ENCODE data around the gene MYOCOS.

MYOCOS gene

DNA sequence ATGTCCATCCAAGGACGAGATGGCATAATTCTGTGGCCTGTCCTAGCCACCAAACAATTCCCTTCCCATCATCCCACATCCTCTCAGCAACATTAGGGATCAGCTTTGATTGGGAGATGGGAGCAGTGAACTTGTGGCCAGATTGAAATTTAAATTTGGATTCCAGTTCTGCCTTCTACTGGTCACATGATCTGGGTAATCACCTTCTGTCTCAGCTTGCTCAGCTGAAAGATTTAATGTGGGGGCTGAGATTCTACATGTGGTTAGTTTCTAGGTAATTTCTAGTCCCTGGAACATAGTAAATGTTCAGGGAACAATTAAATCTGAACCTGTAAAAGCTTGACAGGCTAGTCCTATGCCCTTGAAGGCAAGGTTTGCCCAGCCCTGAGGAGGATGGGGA lies 3.2 kb downstream of the MYOCOS start:
- Histone ChIP-seq H3K27ac (ENCODE audit: low read depth, low read length) (no peak overlapping the region), H4K20me1 (ENCODE audit: low read depth, low read length) (no peaks in the 10 kb centered on the region), H3K27me3 (ENCODE audit: low read length) (no peaks in the 10 kb centered on the region), H3K4me3 (ENCODE audit: insufficient read depth, low read length, poor library complexity, severe bottlenecking) (no peak overlapping the region), H3K4me2 (ENCODE audit: low read depth, low read length, poor library complexity, severe bottlenecking) (no peak overlapping the region), H3F3A (ENCODE audit: insufficient read depth) (no peaks in the 10 kb centered on the region), H3K9me2 (replicated peaks; ENCODE audit: insufficient read depth, low read length) (no peaks in the 10 kb centered on the region), H2AFZ (ENCODE audit: low read depth, low read length, severe bottlenecking) (no peak overlapping the region), H3K36me3 (ENCODE audit: low read length) (no peaks in the 10 kb centered on the region), H3K9me3 (ENCODE audit: insufficient read depth, low read length) (no peaks in the 10 kb centered on the region), H3K9ac (ENCODE audit: low read length) (no peak overlapping the region), H3K79me2 (ENCODE audit: insufficient read depth, low read length) (no peaks in the 10 kb centered on the region)
- TF ChIP-seq, protein P1, sequence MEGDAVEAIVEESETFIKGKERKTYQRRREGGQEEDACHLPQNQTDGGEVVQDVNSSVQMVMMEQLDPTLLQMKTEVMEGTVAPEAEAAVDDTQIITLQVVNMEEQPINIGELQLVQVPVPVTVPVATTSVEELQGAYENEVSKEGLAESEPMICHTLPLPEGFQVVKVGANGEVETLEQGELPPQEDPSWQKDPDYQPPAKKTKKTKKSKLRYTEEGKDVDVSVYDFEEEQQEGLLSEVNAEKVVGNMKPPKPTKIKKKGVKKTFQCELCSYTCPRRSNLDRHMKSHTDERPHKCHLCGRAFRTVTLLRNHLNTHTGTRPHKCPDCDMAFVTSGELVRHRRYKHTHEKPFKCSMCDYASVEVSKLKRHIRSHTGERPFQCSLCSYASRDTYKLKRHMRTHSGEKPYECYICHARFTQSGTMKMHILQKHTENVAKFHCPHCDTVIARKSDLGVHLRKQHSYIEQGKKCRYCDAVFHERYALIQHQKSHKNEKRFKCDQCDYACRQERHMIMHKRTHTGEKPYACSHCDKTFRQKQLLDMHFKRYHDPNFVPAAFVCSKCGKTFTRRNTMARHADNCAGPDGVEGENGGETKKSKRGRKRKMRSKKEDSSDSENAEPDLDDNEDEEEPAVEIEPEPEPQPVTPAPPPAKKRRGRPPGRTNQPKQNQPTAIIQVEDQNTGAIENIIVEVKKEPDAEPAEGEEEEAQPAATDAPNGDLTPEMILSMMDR (IDR thresholded peaks at IDR 0.05; ENCODE audit: insufficient read depth, low read length, poor library complexity, severe bottlenecking): no peak
- TF ChIP-seq EZH2phosphoT487 (conservative IDR thresholded peaks at IDR 0.05; ENCODE audit: low read length): no peak

DNA sequence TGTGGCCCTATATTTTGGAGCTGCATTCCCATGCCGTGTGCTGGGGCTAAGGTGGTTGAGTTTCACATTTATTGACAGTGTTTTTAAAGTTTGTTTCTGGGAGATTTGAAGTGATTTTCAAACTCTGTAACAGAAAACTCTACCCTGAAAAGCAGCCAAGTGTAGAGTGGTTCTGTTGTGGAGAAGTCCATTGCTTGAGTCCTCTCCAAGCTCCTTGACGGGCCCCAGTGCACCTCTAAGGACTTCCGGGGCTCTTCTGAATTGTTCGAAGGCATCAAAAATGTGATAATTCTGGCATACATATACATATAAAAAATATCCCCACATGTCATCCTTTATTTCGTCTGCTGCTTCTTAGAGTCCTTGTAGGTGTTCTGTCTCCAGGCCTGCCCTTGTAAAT lies 5.0 kb downstream of the MYOCOS start:
- H3K4me3 ChIP-seq (ENCODE audit: insufficient read depth, low read length, poor library complexity, severe bottlenecking): no peak overlapping the region
- H3K27ac ChIP-seq (ENCODE audit: low read depth, low read length): no peak overlapping the region
- no peak overlapping the region for H2AFZ ChIP-seq (ENCODE audit: low read depth, low read length, severe bottlenecking)
- H3K79me2 ChIP-seq (ENCODE audit: insufficient read depth, low read length): no peaks in the 10 kb centered on the region
- H3K36me3 ChIP-seq (ENCODE audit: low read length): no peaks in the 10 kb centered on the region
- no peaks in the 10 kb centered on the region for H4K20me1 ChIP-seq (ENCODE audit: low read depth, low read length)
- H3K4me2 ChIP-seq (ENCODE audit: low read depth, low read length, poor library complexity, severe bottlenecking): no peak overlapping the region
- no peaks in the 10 kb centered on the region for H3K9me2 ChIP-seq (replicated peaks; ENCODE audit: insufficient read depth, low read length)
- H3K27me3 ChIP-seq (ENCODE audit: low read length): no peaks in the 10 kb centered on the region
- H3K9me3 ChIP-seq (ENCODE audit: insufficient read depth, low read length): no peaks in the 10 kb centered on the region
- no peaks in the 10 kb centered on the region for H3F3A ChIP-seq (ENCODE audit: insufficient read depth)
- no peak overlapping the region for H3K9ac ChIP-seq (ENCODE audit: low read length)
- TF ChIP-seq EZH2phosphoT487 (conservative IDR thresholded peaks at IDR 0.05; ENCODE audit: low read length): no peak
- TF ChIP-seq, protein P1 (IDR thresholded peaks at IDR 0.05; ENCODE audit: insufficient read depth, low read length, poor library complexity, severe bottlenecking): no peak

DNA sequence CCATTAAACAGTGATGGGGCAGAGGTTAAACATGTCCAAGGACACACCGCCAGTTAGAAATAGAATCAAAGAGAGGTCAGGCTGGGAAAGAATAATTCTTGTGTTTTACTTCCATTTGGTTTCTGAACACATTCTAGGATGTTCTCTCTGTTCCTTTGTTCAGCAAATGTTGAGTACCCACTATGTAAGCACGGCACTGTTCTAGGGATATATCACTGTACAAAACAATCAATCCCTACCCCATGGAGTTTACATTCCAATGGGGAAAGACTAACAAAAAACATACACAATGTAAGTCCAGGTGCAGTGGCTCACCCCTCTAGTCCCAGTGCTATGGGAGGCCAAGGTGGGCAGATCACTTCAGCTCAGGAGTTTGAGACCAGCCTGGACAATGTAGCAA lies 6.2 kb downstream of the MYOCOS start:
- TF ChIP-seq, protein P1 (IDR thresholded peaks at IDR 0.05; ENCODE audit: insufficient read depth, low read length, poor library complexity, severe bottlenecking): no peak
- TF ChIP-seq EZH2phosphoT487 (conservative IDR thresholded peaks at IDR 0.05; ENCODE audit: low read length): no peak
- H3K27me3 ChIP-seq (ENCODE audit: low read length): no peaks in the 10 kb centered on the region
- no peaks in the 10 kb centered on the region for H3F3A ChIP-seq (ENCODE audit: insufficient read depth)

More for the DNA sequence above, 6.2 kb downstream of the MYOCOS start:
- Histone ChIP-seq H3K79me2 (ENCODE audit: insufficient read depth, low read length) (no peaks in the 10 kb centered on the region), H3K9me2 (replicated peaks; ENCODE audit: insufficient read depth, low read length) (no peaks in the 10 kb centered on the region), H3K9ac (ENCODE audit: low read length) (no peak overlapping the region), H4K20me1 (ENCODE audit: low read depth, low read length) (no peaks in the 10 kb centered on the region), H3K4me3 (ENCODE audit: insufficient read depth, low read length, poor library complexity, severe bottlenecking) (no peak overlapping the region), H3K9me3 (ENCODE audit: insufficient read depth, low read length) (no peaks in the 10 kb centered on the region), H3K27ac (ENCODE audit: low read depth, low read length) (no peak overlapping the region), H3K4me2 (ENCODE audit: low read depth, low read length, poor library complexity, severe bottlenecking) (no peak overlapping the region), H2AFZ (ENCODE audit: low read depth, low read length, severe bottlenecking) (no peak overlapping the region), H3K36me3 (ENCODE audit: low read length) (no peaks in the 10 kb centered on the region)

Measured in SU-DHL-6 (cell line).